Stomach (tissue), 19 donors: ENCODE measurements around the gene RIC8A. TPM values are rescaled to one million over a fixed set of nuclear protein-coding genes. Genes with fewer than 3 reads are reported as not detected.
"Not testable (repeated sequence)": the region's sequence is repeated elsewhere in the genome, so short reads cannot be mapped to it uniquely, and the experiment has no call there.

Experiments used
- DNase-seq, 2 donors: peaks; one replicate each; pipeline versions ENCODE4 v3.0.0 to v3.0.0-alpha.2; 2013 to 2019
- H3K27ac ChIP-seq, 5 donors: fragments of 200-600 bp in 4 of 5; sonication (generic) in 4 of 5; one replicate each; pipeline ENCODE4 v1.5.1; 2013 to 2019; ENCODE audit warnings: mild to moderate bottlenecking in 1 of 5, moderate library complexity in 1 of 5
- H3K27me3 ChIP-seq, 3 donors: fragments of 200-600 bp; sonication (generic); one replicate each; pipeline ENCODE4 v1.5.1; 2017 to 2019; ENCODE audit warnings: mixed run types in 1 of 3
- H3K36me3 ChIP-seq, 4 donors: fragments of 200-600 bp; sonication (generic); 1 replicate in 3 of 4; 2 replicates in 1 of 4; pipeline ENCODE4 v1.5.1; 2016 to 2019
- H3K4me1 ChIP-seq, 4 donors: fragments of 200-600 bp; sonication (generic); one replicate each; pipeline ENCODE4 v1.5.1; 2016 to 2019
- H3K4me3 ChIP-seq, 4 donors: fragments of 200-600 bp; sonication (generic) in 3 of 4; one replicate each; pipeline ENCODE4 v1.5.1; 2016 to 2019; ENCODE audit warnings: mild to moderate bottlenecking in 1 of 4
- H3K9me3 ChIP-seq, 4 donors: fragments of 200-600 bp; sonication (generic); one replicate each; pipeline ENCODE4 v1.5.1; 2016 to 2019
- EP300 ChIP-seq: sonication (generic); formaldehyde crosslinking; IDR thresholded peaks from one replicate; pipeline ENCODE4 v1.6.1; 2017; ENCODE audit warnings: antibody characterized with exemption
- POLR2A ChIP-seq, 4 donors: fragments of 450-650 bp; IDR thresholded peaks; one replicate each; pipeline ENCODE4 v1.6.1; 2016; ENCODE audit warnings: antibody characterized with exemption in 4 of 4, control low read depth in 2 of 4, mild to moderate bottlenecking in 1 of 4, moderate library complexity in 1 of 4
- POLR2AphosphoS5 ChIP-seq, 3 donors: sonication (generic); formaldehyde crosslinking; IDR thresholded peaks; one replicate each; pipeline ENCODE4 v1.6.1; 2016; ENCODE audit warnings: antibody characterized with exemption in 3 of 3
- WGBS, 5 donors: extraction: QIAGEN DNeasy Blood & Tissue Kit in 3 of 5; methylation state at CpG; one replicate each; pipeline versions ENCODE4 v1.1.5 to v1.1.7; 2013 to 2018; 5-methylcytosine and 5-hydroxymethylcytosine counted together
- intact Hi-C: fragments of 100-400 bp; cut with DNase I; formaldehyde crosslinking; loops from one replicate; pipeline ENCODE4 v1.15.1; 2023; ENCODE audit warnings: low total_unique reads
- long read RNA-seq, 10 donors: transcript quantifications; one replicate each; lab custom pipeline, GENCODE V29; 2026
- polyA plus RNA-seq, 3 donors: library from polyadenylated mRNA; stranded (reverse); fragments of 200-250 nt; gene quantifications; one replicate each; pipeline ENCODE4 v1.2.3, GENCODE V29; 2013
- total RNA-seq, 5 donors: library from RNA; depleted of rRNA; stranded (reverse); fragments of >200 nt; gene quantifications; one replicate each; pipeline versions ENCODE4 v1.1.0 to v1.2.3, GENCODE V29; 2014 to 2016
- TF ChIP-seq, protein P1 (sequence below), 7 experiments: fragments of 450-650 bp in 4 of 7; fragments of 200-600 bp in 3 of 7; sonication (generic) in 3 of 7; IDR thresholded peaks; one replicate each; pipeline ENCODE4 v1.5.1; 2016 to 2019; ENCODE audit warnings: antibody characterized with exemption in 7 of 7, control low read depth in 2 of 7, mild to moderate bottlenecking in 1 of 7
- donor health status: healthy with polysubstance abuse.
- donor health status: Bipolar disorder and iron deficiency.
- donor health status: healthy.

RIC8A gene
- total RNA-seq: 100 to 1,000 TPM in 2 of 5 donors, 10 to 100 TPM in 3; 45.2 to 262 (median 72.3) TPM
- polyA plus RNA-seq: 10 to 100 TPM; 39.2 to 60.8 (median 53.5) TPM
- long read RNA-seq, donor 1, partial matches to known transcripts: 0 of 2 reads
- long read RNA-seq, donor 1, other reads (novel, unspliced or antisense): 0 of 2 reads
- long read RNA-seq, donor 2, partial matches to known transcripts: 0 of 8 reads
- long read RNA-seq, donor 2, other reads (novel, unspliced or antisense): 0 of 8 reads
- long read RNA-seq, donor 3, partial matches to known transcripts: 14 of 18 reads
- long read RNA-seq, donor 3, other reads (novel, unspliced or antisense): 0 of 18 reads
- long read RNA-seq, donor 4: 0 reads
- long read RNA-seq, donor 5, transcript RIC8A-203 (10 exons, 3,703 nt): major isoform, 7 of 9 reads
- long read RNA-seq, donor 5, partial matches to known transcripts: 0 of 9 reads
- long read RNA-seq, donor 5, other reads (novel, unspliced or antisense): 0 of 9 reads
- long read RNA-seq, donor 6, transcript RIC8A-203 (10 exons, 3,703 nt): major isoform, 17 of 22 reads
- long read RNA-seq, donor 6, partial matches to known transcripts: 0 of 22 reads
- long read RNA-seq, donor 6, other reads (novel, unspliced or antisense): 0 of 22 reads
- long read RNA-seq, donor 7, transcript RIC8A-203 (10 exons, 3,703 nt): major isoform, 10 of 13 reads
- long read RNA-seq, donor 7, partial matches to known transcripts: 0 of 13 reads
- long read RNA-seq, donor 7, other reads (novel, unspliced or antisense): 0 of 13 reads
- long read RNA-seq, donor 8, transcript RIC8A-203 (10 exons, 3,703 nt): major isoform, 7 of 8 reads
- long read RNA-seq, donor 8, partial matches to known transcripts: 0 of 8 reads
- long read RNA-seq, donor 8, other reads (novel, unspliced or antisense): 0 of 8 reads
- long read RNA-seq, donor 9, transcript RIC8A-203 (10 exons, 3,703 nt): major isoform, 9 of 15 reads
- long read RNA-seq, donor 9, partial matches to known transcripts: 0 of 15 reads
- long read RNA-seq, donor 9, other reads (novel, unspliced or antisense): 0 of 15 reads
- long read RNA-seq, donor 10, partial matches to known transcripts: 0 of 5 reads
- long read RNA-seq, donor 10, other reads (novel, unspliced or antisense): 0 of 5 reads

DNA sequence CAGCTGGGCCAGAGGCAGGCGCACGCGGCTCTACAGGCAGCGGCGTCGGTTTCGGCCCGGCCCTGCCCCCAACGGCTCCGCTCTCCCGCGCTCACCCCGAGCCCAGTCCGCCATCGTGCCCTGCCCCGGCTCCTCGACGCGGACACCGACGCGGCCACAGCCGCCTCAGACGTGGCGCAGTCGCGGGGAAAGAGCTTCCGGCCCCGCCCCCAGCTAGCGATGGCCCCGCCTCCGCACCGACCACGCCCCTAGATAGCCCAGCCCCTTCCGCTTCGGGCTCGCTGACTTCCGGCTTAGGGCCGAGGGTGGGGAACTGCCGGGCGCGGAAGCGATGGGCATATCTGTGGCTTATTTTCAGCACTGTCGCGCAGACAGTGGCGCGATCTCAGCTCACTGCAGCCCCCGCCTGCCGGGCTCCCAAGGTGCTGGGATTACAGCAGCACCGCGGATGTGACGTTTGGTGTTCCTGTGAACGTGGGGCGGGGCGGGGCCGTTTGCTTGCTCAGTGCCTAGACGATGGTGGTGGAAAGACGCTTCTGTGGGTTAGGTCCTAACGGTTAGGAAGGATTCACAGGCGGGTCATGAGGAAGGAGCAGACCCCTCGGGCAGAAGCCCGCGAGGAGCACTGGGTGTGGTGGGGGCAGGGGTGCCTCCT lies at the start of gene RIC8A, which contains the start of gene BET1L:
Gene RIC8A, plus strand, starts transcription at position 501 of the 655 bp plus-strand sequence. CDS start 1,147 bp downstream, outside the sequence.
Gene BET1L, minus strand, starts transcription at position 192 of the 655 bp plus-strand sequence. Its CDS starts 78 bp downstream, at position 114.
- TF ChIP-seq, protein P1, sequence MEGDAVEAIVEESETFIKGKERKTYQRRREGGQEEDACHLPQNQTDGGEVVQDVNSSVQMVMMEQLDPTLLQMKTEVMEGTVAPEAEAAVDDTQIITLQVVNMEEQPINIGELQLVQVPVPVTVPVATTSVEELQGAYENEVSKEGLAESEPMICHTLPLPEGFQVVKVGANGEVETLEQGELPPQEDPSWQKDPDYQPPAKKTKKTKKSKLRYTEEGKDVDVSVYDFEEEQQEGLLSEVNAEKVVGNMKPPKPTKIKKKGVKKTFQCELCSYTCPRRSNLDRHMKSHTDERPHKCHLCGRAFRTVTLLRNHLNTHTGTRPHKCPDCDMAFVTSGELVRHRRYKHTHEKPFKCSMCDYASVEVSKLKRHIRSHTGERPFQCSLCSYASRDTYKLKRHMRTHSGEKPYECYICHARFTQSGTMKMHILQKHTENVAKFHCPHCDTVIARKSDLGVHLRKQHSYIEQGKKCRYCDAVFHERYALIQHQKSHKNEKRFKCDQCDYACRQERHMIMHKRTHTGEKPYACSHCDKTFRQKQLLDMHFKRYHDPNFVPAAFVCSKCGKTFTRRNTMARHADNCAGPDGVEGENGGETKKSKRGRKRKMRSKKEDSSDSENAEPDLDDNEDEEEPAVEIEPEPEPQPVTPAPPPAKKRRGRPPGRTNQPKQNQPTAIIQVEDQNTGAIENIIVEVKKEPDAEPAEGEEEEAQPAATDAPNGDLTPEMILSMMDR (IDR thresholded peaks at IDR 0.05): no peak
- TF ChIP-seq POLR2AphosphoS5 (IDR thresholded peaks at IDR 0.05) (peak; percentile 85 to 98 (median 94)), EP300 (peak; percentile 1), POLR2A (IDR thresholded peaks at IDR 0.05) (peak in 2 of 4 donors; percentile 51 to 91)
- Histone ChIP-seq H3K27ac (peak within 1 kb of the TSS; percentile 96 to 100 (median 99)), H3K4me3 (peak within 1 kb of the TSS; percentile 82 to 100 (median 92)), H3K36me3 (peaks cover 32 to 64% (median 62%) of the 10 kb centered on the region in 4 donors), H3K27me3 (no peaks in the 10 kb centered on the region), H3K4me1 (peaks cover 31 to 75% (median 62%) of the 10 kb centered on the region in 4 donors), H3K9me3 (no peaks in the 10 kb centered on the region)
- 0 to 1% (median 0%) methylated on average over 14 to 63 of the region's 63 CpGs for WGBS, 5 donors
- intact Hi-C loops: no loop called here
- DNase-seq: peak; percentile 93 to 99

DNA sequence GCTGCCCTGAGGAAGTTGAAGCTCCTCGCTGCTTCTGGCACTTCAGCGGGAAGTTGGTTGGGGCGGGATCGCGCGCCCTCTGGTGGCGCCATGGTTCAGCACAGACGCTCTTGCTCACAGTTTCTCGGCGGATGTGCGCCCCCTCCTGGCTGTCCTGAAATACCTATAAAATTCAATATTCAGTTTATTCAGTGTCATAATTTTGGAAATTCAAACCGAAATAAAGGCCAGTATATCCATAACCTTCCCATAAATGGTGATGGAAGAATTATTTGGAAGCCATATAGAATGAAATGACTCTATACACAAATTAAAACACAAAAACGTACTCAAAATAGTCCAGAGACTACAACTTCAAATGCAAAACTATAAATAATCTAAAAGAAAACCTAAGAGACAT lies 27.3 kb upstream of the RIC8A start:
- DNase-seq, intact Hi-C loops, H3K27me3 ChIP-seq, H3K27ac ChIP-seq, H3K36me3 ChIP-seq, H3K9me3 ChIP-seq, H3K4me1 ChIP-seq, H3K4me3 ChIP-seq: not testable (repeated sequence)
- 0% methylated on average over 1 to 4 of the region's 13 CpGs; no CpG with 5 or more reads in 1 of the 5 donors for WGBS, 5 donors
- TF ChIP-seq, protein P1 (IDR thresholded peaks at IDR 0.05): peak in 1 of 7 experiments; percentile 16

DNA sequence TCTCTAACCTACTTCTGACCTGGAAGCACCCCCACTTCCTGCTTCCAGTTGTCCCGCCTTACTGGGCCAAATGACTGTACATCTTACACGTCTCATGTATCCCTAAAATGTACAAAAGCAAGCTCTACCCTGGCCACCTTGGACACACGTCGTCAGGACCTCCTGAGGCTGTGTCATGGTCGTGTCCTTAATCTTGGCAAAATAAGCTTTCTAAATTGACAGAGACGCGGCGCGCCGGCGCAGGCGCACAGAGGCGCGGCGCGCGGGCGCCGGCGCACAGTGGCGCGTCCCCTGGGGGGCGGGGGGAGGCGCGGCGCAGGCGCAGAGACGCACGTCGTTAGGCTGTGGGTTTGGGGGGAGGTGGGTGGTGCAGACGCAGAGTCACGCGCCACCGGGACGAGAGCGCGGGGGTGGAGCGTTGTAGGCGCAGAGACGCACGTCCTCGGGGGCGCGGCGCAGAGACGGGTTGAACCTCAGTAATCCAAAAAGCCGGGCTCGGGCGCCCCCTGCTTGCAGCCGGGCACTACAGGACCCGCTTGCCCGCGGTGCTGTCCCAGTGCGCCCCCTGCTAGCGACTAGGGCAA lies 18.2 kb upstream of the RIC8A start:
- H3K36me3 ChIP-seq, H3K27me3 ChIP-seq, H3K4me3 ChIP-seq, H3K9me3 ChIP-seq, H3K27ac ChIP-seq, H3K4me1 ChIP-seq, intact Hi-C loops: not testable (repeated sequence)
- DNase-seq: peak in 1 of 2 donors; percentile 24
- WGBS, 5 donors: 80 to 85% (median 81%) methylated on average over 28 to 53 of the region's 55 CpGs

DNA sequence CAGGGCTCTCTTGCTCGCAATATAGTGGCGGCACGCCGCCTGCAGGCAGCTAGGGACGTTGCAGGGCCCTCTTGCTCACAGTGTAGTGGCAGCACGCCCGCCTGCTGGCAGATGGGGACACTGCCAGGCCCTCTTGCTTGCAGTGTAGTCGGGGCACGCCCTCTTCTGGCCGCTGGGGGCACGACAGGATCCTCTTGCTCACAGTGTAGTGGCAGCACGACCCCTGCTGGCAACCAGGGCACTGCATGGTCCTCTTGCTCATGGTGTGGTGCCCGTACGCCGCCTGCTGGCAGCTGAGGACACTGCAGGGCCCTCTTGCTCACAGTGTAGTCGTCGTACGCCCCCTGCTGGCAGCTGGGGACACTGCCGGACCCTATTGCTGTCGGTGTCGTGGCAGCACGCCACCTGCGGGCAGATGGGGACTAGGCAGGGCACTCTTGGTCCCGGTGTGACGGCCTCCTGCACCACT lies 17.6 kb upstream of the RIC8A start:
- H3K4me1 ChIP-seq, H3K4me3 ChIP-seq, H3K27me3 ChIP-seq, H3K9me3 ChIP-seq, intact Hi-C loops, H3K27ac ChIP-seq, H3K36me3 ChIP-seq: not testable (repeated sequence)
- DNase-seq: peak in 1 of 2 donors; percentile 26
- 55 to 70% (median 63%) methylated on average over 4 to 10 of the region's 25 CpGs for WGBS, 5 donors
- TF ChIP-seq, protein P1 (IDR thresholded peaks at IDR 0.05): peak in 1 of 7 experiments; percentile 21

DNA sequence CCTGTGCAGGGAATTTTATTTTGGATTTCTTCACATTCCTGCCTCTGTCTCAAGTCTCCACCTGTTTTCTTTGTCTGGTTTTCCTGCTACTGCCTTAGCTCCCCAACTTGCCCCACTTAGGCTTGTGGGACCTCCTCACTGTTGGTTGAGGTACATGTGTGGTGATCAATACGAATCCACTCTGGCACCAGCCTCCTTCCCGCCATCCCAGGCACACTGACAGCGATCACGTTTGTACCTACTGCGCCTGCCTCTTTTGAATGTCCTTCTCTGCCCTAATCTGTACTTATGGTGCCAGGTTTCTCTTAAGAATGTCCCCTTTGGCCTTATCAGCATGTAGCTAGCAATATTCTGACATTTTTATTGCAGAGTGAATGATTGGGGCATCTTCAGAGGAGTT lies 17.0 kb upstream of the RIC8A start:
- intact Hi-C loops: not testable (repeated sequence)
- 75 to 83% (median 77%) methylated on average over 5 of the region's 5 CpGs for whole genome bisulfite sequencing, 5 donors
- peak in 1 of 2 donors; percentile 22 for DNase-seq

More for the DNA sequence above, 17.0 kb upstream of the RIC8A start:
- H3K4me3 ChIP-seq, H3K27ac ChIP-seq, H3K27me3 ChIP-seq, H3K4me1 ChIP-seq, H3K9me3 ChIP-seq, H3K36me3 ChIP-seq: not testable (repeated sequence)
